ENCODE results near the gene DIO1.

DIO1 gene

GRCh38 chr1:53905509-53905908 lies 11.5 kb downstream of the DIO1 start:
- POLR2A ChIA-PET, result no interaction called here
- TF ChIP-seq CTCF (IDR thresholded peaks at IDR 0.05; ENCODE audit: control extremely low read depth, extremely low read depth, low read depth, missing control alignments), result no peak
- CTCF ChIA-PET, result no interaction called here
- DNase-seq (ENCODE audit: extremely low spot score), result no peak

- ChIA-PET POLR2A (no interaction called here), CTCF (interaction anchor here (0.9 kb wide), 1 partner anchor 39 kb away, joined by 3 read pairs; the partner anchor contains the start of gene IFT25)
- no peak for TF ChIP-seq CTCF (IDR thresholded peaks at IDR 0.05; ENCODE audit: control extremely low read depth, extremely low read depth, low read depth, missing control alignments)
- no peak for DNase-seq (ENCODE audit: extremely low spot score)
Observed at GRCh38 chr1:53906121-53906520, 12.1 kb downstream of the DIO1 start.

- no peak for DNase-seq (ENCODE audit: extremely low spot score)
- ChIA-PET POLR2A (no interaction called here), CTCF (interaction anchor here (2.3 to 4.0 kb wide), 2 partner anchors 10 to 50 kb away, joined by 7 to 21 read pairs; no protein-coding TSS in a partner anchor)
- TF ChIP-seq CTCF (IDR thresholded peaks at IDR 0.05; ENCODE audit: control extremely low read depth, extremely low read depth, low read depth, missing control alignments), result no peak
Observed at GRCh38 chr1:53909946-53910345, 16.0 kb downstream of the DIO1 start.

DNA sequence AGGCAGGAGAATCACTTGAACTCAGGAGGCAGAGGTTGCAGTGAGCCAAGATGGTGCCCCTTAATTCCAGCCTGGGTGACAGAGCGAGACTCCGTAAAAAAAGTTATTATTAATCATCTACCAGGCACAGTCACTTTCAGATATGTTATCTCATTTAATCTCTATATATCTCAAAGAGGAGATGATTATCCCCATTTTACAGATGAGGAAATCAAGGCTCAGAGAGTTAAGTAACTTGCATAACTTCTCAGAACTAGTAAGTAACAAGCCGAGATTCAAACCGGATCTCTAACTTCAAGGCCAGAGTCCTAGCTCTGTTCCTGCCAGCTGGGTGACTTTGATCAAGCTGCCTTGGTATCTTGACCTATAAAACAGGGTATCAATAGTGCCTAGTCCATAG lies 17.5 kb downstream of the DIO1 start:
- CTCF ChIA-PET, result interaction anchor here (1.9 to 4.0 kb wide), 6 partner anchors 11 to 49 kb away, joined by 4 to 21 read pairs (median 6); partner anchors contain the start of genes DIO1 and YIPF1
- DNase-seq (ENCODE audit: extremely low spot score), result no peak
- POLR2A ChIA-PET, result no interaction called here
- no peak for TF ChIP-seq CTCF (IDR thresholded peaks at IDR 0.05; ENCODE audit: control extremely low read depth, extremely low read depth, low read depth, missing control alignments)

- POLR2A ChIA-PET, result no interaction called here
- CTCF ChIA-PET, result interaction anchor here (1.0 to 4.0 kb wide), 10 partner anchors 9 to 53 kb away, joined by 3 to 21 read pairs (median 5); partner anchors contain the start of gene YIPF1
- DNase-seq (ENCODE audit: extremely low spot score), result no peak
- TF ChIP-seq CTCF (IDR thresholded peaks at IDR 0.05; ENCODE audit: control extremely low read depth, extremely low read depth, low read depth, missing control alignments), result no peak
Observed at GRCh38 chr1:53913352-53914033, 19.5 kb downstream of the DIO1 start.

GRCh38 chr1:53918343-53918742 lies 24.4 kb downstream of the DIO1 start:
- no peak for DNase-seq (ENCODE audit: extremely low spot score)
- CTCF ChIA-PET, result interaction anchor here (1.4 to 2.6 kb wide), 2 partner anchors 9 to 41 kb away, joined by 4 to 8 read pairs; no protein-coding TSS in a partner anchor
- TF ChIP-seq CTCF (IDR thresholded peaks at IDR 0.05; ENCODE audit: control extremely low read depth, extremely low read depth, low read depth, missing control alignments), result no peak
- POLR2A ChIA-PET, result no interaction called here
